Karpas-422 (cell line): ENCODE data around the gene CENATAC. TPM values are rescaled to one million over a fixed set of nuclear protein-coding genes. Genes with fewer than 3 reads are reported as not detected.
"Not testable (repeated sequence)": the region's sequence is repeated elsewhere in the genome, so short reads cannot be mapped to it uniquely, and the experiment has no call there.

Experiments
- DNase-seq: peaks from one replicate; pipeline ENCODE4 v3.0.0-alpha.2; 2015
- H2AFZ ChIP-seq: fragments of 200-600 bp; sonication (generic); 2 replicates; pipeline ENCODE4 v1.6.1; 2014; ENCODE audit warnings: antibody characterized with exemption, low read length, mixed read lengths
- H3K27ac ChIP-seq: fragments of 200-600 bp; sonication (generic); 2 replicates; pipeline ENCODE4 v1.5.1; 2014; ENCODE audit warnings: mild to moderate bottlenecking, low read length, moderate library complexity
- H3K27me3 ChIP-seq: fragments of 200-600 bp; sonication (generic); 2 replicates; pipeline ENCODE4 v1.6.1; 2014; ENCODE audit warnings: low read length, mixed read lengths
- H3K36me3 ChIP-seq: fragments of 200-600 bp; sonication (generic); 2 replicates; pipeline ENCODE4 v1.6.1; 2014; ENCODE audit warnings: low read length, mixed read lengths; ENCODE audit not compliant: insufficient read depth
- H3K4me1 ChIP-seq: fragments of 200-600 bp; sonication (generic); 2 replicates; pipeline ENCODE4 v1.6.1; 2014; ENCODE audit warnings: mild to moderate bottlenecking, low read length, mixed read lengths
- H3K4me2 ChIP-seq: fragments of 200-600 bp; sonication (generic); 2 replicates; pipeline ENCODE4 v1.6.1; 2014; ENCODE audit warnings: low read length, low read depth, mild to moderate bottlenecking; ENCODE audit not compliant: poor library complexity, severe bottlenecking
- H3K4me3 ChIP-seq: fragments of 200-600 bp; sonication (generic); 2 replicates; pipeline ENCODE4 v1.5.1; 2014; ENCODE audit warnings: mild to moderate bottlenecking, antibody characterized with exemption, low read length, mixed read lengths
- H3K79me2 ChIP-seq: fragments of 200-600 bp; sonication (generic); 2 replicates; pipeline ENCODE4 v1.6.1; 2014; ENCODE audit warnings: mild to moderate bottlenecking, low read length, mixed read lengths
- H3K9ac ChIP-seq: fragments of 200-600 bp; sonication (generic); 2 replicates; pipeline ENCODE4 v1.6.0; 2014; ENCODE audit warnings: low read length
- H3K9me2 ChIP-seq: fragments of 200-600 bp; sonication (generic), shearing (Covaris generic); replicated peaks from 2 replicates; pipeline ENCODE4 v1.6.0; 2014; ENCODE audit warnings: mild to moderate bottlenecking, low read length, moderate library complexity; ENCODE audit not compliant: insufficient read depth
- H3K9me3 ChIP-seq: fragments of 300-700, 200-600 bp; sonication (generic); 2 replicates; pipeline ENCODE4 v1.6.1; 2014; ENCODE audit warnings: low read length, mixed read lengths
- H4K20me1 ChIP-seq: fragments of 200-600 bp; sonication (generic); 2 replicates; pipeline ENCODE4 v1.6.1; 2014; ENCODE audit warnings: mild to moderate bottlenecking, antibody characterized with exemption, low read length, low read depth; ENCODE audit not compliant: insufficient read depth
- total RNA-seq: library from RNA; depleted of rRNA; stranded (reverse); fragments of >200 nt; shearing (Covaris generic); gene quantifications from 2 replicates; pipeline ENCODE4 v1.2.3, GENCODE V29; 2014; ENCODE audit warnings: low replicate concordance

Gene CENATAC
- total RNA-seq, 1 experiment from 2014 or later, result 14.2 TPM

DNA sequence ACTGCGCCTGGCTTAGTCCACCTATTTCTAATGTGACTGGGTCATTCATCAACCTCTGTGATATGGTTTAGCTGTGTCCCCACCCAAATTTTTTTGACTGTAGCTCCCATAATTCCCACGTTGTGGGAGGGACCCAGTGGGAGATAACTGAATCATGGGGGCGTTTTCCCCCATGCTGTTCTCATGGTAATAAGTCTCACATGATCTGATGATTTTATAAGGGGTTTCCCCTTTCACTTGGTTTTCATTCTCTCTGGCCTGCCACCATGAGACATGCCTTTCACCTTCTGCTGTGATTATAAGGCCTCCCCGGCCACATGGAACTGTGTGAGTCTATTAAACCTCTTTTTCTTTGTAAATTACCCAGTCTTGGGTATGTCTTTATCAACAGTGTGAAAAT, 8.7 kb downstream of the CENATAC start:
- Histone ChIP-seq H3K36me3 (no peaks in the 10 kb centered on the region), H3K9me2 (no peaks in the 10 kb centered on the region), H2AFZ (no peak overlapping the region), H3K4me2 (no peak overlapping the region), H3K27ac (no peak overlapping the region), H4K20me1 (no peaks in the 10 kb centered on the region), H3K9ac (no peak overlapping the region), H3K4me1 (no peaks in the 10 kb centered on the region), H3K79me2 (no peaks in the 10 kb centered on the region), H3K9me3 (no peaks in the 10 kb centered on the region), H3K4me3 (no peak overlapping the region), H3K27me3 (no peaks in the 10 kb centered on the region)
- DNase-seq, result no peak

- Histone ChIP-seq H3K79me2 (peaks cover 6% of the 10 kb centered on the region), H3K9ac (no peak overlapping the region), H3K4me1 (peaks cover 2% of the 10 kb centered on the region), H3K9me2 (no peaks in the 10 kb centered on the region), H3K27me3 (no peaks in the 10 kb centered on the region), H3K27ac (no peak overlapping the region), H3K4me3 (no peak overlapping the region), H3K4me2 (no peak overlapping the region), H2AFZ (no peak overlapping the region), H3K36me3 (peaks cover 27% of the 10 kb centered on the region), H3K9me3 (no peaks in the 10 kb centered on the region), H4K20me1 (no peaks in the 10 kb centered on the region)
- DNase-seq, result no peak
These were observed 13.6 kb downstream of the CENATAC start for GRCh38 chr11:119011476-119012053.

- H3K27ac ChIP-seq, result no peak overlapping the region
These were observed 14.8 kb downstream of the CENATAC start for GRCh38 chr11:119012629-119013170.

DNA sequence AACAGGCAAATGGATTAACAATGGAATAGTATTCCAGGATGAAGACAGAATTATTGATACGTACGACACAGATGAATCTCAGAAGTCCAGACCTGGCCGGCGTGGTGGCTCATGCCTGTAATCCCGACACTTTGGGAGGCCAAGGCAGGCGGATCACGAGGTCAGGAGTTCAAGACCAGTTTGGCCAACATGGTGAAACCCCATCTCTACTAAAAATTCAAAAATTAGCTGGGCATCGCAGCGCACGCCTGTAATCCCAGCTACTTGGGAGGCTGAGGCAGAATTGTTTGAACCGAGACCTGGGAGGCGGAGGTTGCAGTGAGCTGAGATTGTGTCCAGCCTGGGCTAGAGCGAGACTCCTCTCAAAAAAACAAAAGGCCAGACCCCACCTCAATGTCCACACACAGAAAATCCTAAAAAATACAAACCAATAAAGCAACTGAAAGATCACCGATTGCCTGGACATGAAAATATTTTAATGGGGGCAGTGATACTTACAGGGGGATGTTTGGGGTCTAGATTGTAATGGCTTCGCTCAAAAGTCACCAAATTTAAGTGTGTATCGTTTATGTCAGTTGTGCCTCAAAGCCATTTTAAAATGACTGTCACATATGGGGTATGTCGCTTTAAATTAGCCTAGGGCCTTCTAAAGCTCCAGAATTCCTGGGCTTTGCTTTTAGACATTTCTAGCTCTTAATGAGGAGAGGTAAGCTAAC, 16.4 kb downstream of the CENATAC start:
- no peak overlapping the region for H3K9ac ChIP-seq
- peaks cover 9% of the 10 kb centered on the region for H3K4me1 ChIP-seq
- H3K36me3 ChIP-seq, result peaks cover 33% of the 10 kb centered on the region
- peaks cover 28% of the 10 kb centered on the region for H3K79me2 ChIP-seq
- no peaks in the 10 kb centered on the region for H3K27me3 ChIP-seq
- H2AFZ ChIP-seq, result no peak overlapping the region
- H4K20me1 ChIP-seq, result no peaks in the 10 kb centered on the region; the same call in 1 of the 2 replicates
- no peak overlapping the region for H3K4me3 ChIP-seq
- no peaks in the 10 kb centered on the region for H3K9me2 ChIP-seq
- H3K27ac ChIP-seq, result no peak overlapping the region
- H3K9me3 ChIP-seq, result no peaks in the 10 kb centered on the region
- no peak for DNase-seq
- no peak overlapping the region for H3K4me2 ChIP-seq

More at GRCh38 chr11:119012629-119013170, 14.8 kb downstream of the CENATAC start:
- no peak overlapping the region for H3K4me2 ChIP-seq
- no peak for DNase-seq
- H3K79me2 ChIP-seq, result peaks cover 17% of the 10 kb centered on the region
- H3K9ac ChIP-seq, result no peak overlapping the region
- H3K9me3 ChIP-seq, result no peaks in the 10 kb centered on the region
- no peaks in the 10 kb centered on the region for H3K27me3 ChIP-seq
- peaks cover 33% of the 10 kb centered on the region for H3K36me3 ChIP-seq
- no peaks in the 10 kb centered on the region for H4K20me1 ChIP-seq
- H3K4me3 ChIP-seq, result no peak overlapping the region
- H3K9me2 ChIP-seq, result no peaks in the 10 kb centered on the region
- H2AFZ ChIP-seq, result no peak overlapping the region
- H3K4me1 ChIP-seq, result peaks cover 9% of the 10 kb centered on the region

DNA sequence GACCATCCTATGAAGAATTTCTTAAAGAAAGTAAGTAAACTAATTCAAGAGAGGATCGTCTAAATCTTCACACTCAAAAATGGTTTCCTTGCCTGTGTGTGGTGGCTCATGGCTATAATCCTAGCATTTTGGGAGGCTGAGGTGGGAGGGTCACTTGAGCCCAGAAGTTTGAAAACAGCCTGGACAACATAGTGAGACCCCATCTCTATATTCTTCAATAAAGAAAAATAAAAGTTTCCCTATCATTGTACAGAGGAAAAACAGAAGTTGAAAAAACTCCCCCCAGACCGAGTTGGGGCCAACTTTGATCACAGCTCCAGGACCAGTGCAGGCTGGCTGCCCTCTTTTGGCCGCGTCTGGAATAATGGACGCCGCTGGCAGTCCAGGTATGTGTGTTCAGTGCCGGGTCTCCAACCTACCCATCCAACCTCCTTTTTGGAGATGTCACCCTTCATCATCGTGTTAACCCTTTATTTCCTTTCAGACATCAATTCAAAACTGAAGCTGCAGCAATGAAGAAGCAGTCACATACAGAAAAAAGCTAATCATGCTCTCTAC, 17.2 kb downstream of the CENATAC start:
- Histone ChIP-seq H2AFZ (no peak overlapping the region), H3K4me2 (no peak overlapping the region), H3K36me3 (peaks cover 33% of the 10 kb centered on the region), H3K4me3 (no peak overlapping the region), H3K27me3 (no peaks in the 10 kb centered on the region), H4K20me1 (no peaks in the 10 kb centered on the region; the same call in 1 of the 2 replicates), H3K79me2 (peaks cover 36% of the 10 kb centered on the region), H3K9me2 (no peaks in the 10 kb centered on the region), H3K9me3 (no peaks in the 10 kb centered on the region), H3K4me1 (peaks cover 15% of the 10 kb centered on the region), H3K27ac (no peak overlapping the region), H3K9ac (no peak overlapping the region)
- no peak for DNase-seq

DNA sequence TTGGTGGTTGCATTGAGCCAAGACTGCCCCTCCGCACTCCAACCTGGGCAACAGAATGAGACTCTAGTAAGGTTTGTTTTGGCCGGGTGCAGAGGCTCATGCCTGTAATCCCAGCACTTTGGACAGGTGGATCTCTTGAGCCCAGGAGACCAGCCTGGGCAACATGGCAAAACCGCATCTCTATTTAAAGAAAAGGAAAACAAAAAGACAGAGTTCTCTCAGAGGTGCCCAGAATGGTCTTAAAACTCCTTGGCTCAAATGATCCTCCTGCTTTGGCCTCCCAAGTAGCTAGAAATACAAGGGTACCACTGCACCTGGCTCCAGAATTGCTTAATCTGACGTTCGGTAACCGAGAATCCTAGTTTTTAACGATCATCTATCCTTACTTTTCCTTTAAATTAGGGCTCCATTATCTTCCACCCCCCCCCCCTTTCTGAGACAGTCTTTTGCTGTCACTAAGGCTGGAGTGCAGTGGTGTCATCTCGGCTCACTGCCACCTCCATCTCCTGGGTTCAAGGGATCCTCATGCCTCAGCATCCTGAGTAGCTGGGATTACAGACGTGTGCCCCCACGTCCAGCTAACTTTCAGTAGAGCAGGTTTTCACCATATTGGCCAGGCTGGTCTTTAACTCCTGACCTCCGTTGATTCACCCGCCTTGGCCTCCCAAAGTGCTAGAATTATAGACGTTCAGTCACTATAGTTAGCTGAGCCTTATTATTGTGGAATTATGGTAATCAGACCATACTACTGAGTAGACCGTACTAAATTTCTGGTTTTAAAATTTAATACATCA, 18.5 kb downstream of the CENATAC start:
- Histone ChIP-seq H3K9me2 (no peaks in the 10 kb centered on the region), H3K36me3 (peaks cover 33% of the 10 kb centered on the region), H4K20me1 (no peaks in the 10 kb centered on the region; the same call in 1 of the 2 replicates), H3K4me1 (peaks cover 18% of the 10 kb centered on the region), H2AFZ (no peak overlapping the region), H3K4me3 (peak overlapping the region; percentile 91), H3K79me2 (peaks cover 43% of the 10 kb centered on the region), H3K4me2 (peak overlapping the region; percentile 82), H3K27ac (peak overlapping the region; percentile 86; the same call in 1 of the 2 replicates), H3K9ac (no peak overlapping the region), H3K27me3 (no peaks in the 10 kb centered on the region), H3K9me3 (no peaks in the 10 kb centered on the region)
- no peak for DNase-seq

DNA sequence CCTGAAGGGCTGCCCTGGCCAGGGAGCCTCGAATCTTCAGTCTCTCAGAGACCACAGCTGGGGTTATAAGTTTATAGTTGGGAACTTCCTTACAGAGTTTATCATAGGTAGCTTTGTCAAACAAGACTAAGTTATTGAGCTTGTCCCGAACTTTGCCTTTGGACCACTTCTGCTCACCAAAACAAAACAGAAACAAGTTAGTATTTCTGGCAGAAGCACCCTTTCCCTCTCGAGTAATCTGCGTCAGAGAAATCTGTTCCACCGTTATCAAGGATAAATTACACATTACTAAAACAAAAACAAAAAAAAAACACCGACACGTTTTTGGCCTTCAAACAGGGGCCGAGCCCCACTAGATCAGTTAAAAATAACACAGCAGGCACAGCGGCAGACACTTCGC, 19.4 kb downstream of the CENATAC start:
- not testable (repeated sequence) for H2AFZ ChIP-seq, DNase-seq, H3K27me3 ChIP-seq, H4K20me1 ChIP-seq, H3K9me3 ChIP-seq, H3K9me2 ChIP-seq
- Histone ChIP-seq H3K79me2 (peaks cover 48% of the 10 kb centered on the region), H3K27ac (peak overlapping the region; percentile 86), H3K4me2 (peak overlapping the region; percentile 82), H3K9ac (peak overlapping the region; percentile 96), H3K4me3 (peak overlapping the region; percentile 91), H3K36me3 (peaks cover 33% of the 10 kb centered on the region), H3K4me1 (peaks cover 18% of the 10 kb centered on the region)
